OCI-LY7 (cell line): ENCODE results near the gene C1QL2. TPM values are rescaled to one million over a fixed set of nuclear protein-coding genes. Genes with fewer than 3 reads are reported as not detected.

Source experiments
- BruUV-seq: library from RNA; stranded (reverse); fragments of 400-500 nt; replicated peaks from 2 replicates; lab custom pipeline; 2021; lab: Mats Ljungman, UMichigan
- CTCF ChIA-PET: fragments of 300-600 bp; sonication (Branson Sonifier 250); formaldehyde crosslinking; loops from one replicate; lab custom pipeline; 2022; ENCODE audit warnings: antibody characterized with exemption; ENCODE audit not compliant: unreplicated experiment; lab: Charles Lee
- POLR2A ChIA-PET: fragments of 300-600 bp; sonication (Branson Sonifier 250); formaldehyde crosslinking; loops from one replicate; lab custom pipeline; 2022; ENCODE audit warnings: antibody characterized with exemption; lab: Charles Lee
- DNase-seq: peaks from one replicate; pipeline ENCODE4 v3.0.0-alpha.2; 2015; ENCODE audit warnings: low spot score
- H2AFZ ChIP-seq: fragments of 200-600 bp; sonication (generic), shearing (Covaris generic); 2 replicates; pipeline ENCODE4 v1.6.1; 2014; ENCODE audit warnings: mild to moderate bottlenecking, antibody characterized with exemption, low read length, moderate library complexity
- H3K27ac ChIP-seq: fragments of 200-600 bp; sonication (generic); 2 replicates; pipeline ENCODE4 v1.5.1; 2014; ENCODE audit warnings: mixed run types, low read depth, mild to moderate bottlenecking, moderate library complexity, low read length, inconsistent platforms; ENCODE audit not compliant: poor library complexity, severe bottlenecking
- H3K36me3 ChIP-seq: fragments of 200-600 bp; sonication (generic); 2 replicates; pipeline ENCODE4 v1.6.1; 2014; ENCODE audit warnings: mild to moderate bottlenecking, antibody characterized with exemption, low read length, moderate library complexity, mixed read lengths; ENCODE audit not compliant: insufficient read depth
- H3K4me1 ChIP-seq: fragments of 200-600 bp; sonication (generic); 2 replicates; pipeline ENCODE4 v1.5.1; 2014; ENCODE audit warnings: mild to moderate bottlenecking, low read length; ENCODE audit not compliant: insufficient read depth, poor library complexity, severe bottlenecking
- H3K4me2 ChIP-seq: fragments of 200-600 bp; sonication (generic); 2 replicates; pipeline ENCODE4 v1.6.1; 2014; ENCODE audit warnings: mild to moderate bottlenecking, low read length
- H3K4me3 ChIP-seq: fragments of 200-600 bp; sonication (generic); 2 replicates; pipeline ENCODE4 v1.5.1; 2014; ENCODE audit warnings: mild to moderate bottlenecking, low read depth, low read length; ENCODE audit not compliant: poor library complexity, severe bottlenecking
- H3K79me2 ChIP-seq: fragments of 200-600 bp; sonication (generic); 2 replicates; pipeline ENCODE4 v1.6.1; 2016; ENCODE audit warnings: low read depth, mild to moderate bottlenecking, low read length, moderate library complexity, mixed read lengths; ENCODE audit not compliant: insufficient read depth
- H3K9me2 ChIP-seq: fragments of 200-600 bp; sonication (generic); 2 replicates; pipeline ENCODE4 v1.6.1; 2016; ENCODE audit warnings: mild to moderate bottlenecking, low read length, mixed read lengths; ENCODE audit not compliant: insufficient read depth
- H3K9me3 ChIP-seq: fragments of 200-600 bp; sonication (generic); 2 replicates; pipeline ENCODE4 v1.6.1; 2014; ENCODE audit warnings: mild to moderate bottlenecking, mixed run types, low read length, mixed read lengths
- H4K20me1 ChIP-seq: fragments of 200-600 bp; sonication (generic); 2 replicates; pipeline ENCODE4 v1.6.1; 2014; ENCODE audit warnings: mild to moderate bottlenecking, antibody characterized with exemption, low read length, moderate library complexity, mixed read lengths; ENCODE audit not compliant: insufficient read depth
- EZH2phosphoT487 ChIP-seq: fragments of 200-600 bp; sonication (generic); IDR thresholded peaks from 2 replicates; pipeline ENCODE4 v1.6.1; 2018; ENCODE audit warnings: low read depth, borderline replicate concordance, mild to moderate bottlenecking, mixed run types, antibody characterized with exemption, low read length, moderate library complexity, mixed read lengths
- intact Hi-C: fragments of 100-400 bp; cut with micrococcal nuclease; formaldehyde crosslinking; loops from one replicate; pipeline ENCODE4 v1.10.0; 2022; ENCODE audit not compliant: unreplicated experiment
- total RNA-seq, 2 experiments: library from RNA; depleted of rRNA in 1 of 2; stranded (reverse); fragments of >200 nt in 1 of 2; shearing (Covaris generic) in 1 of 2; gene quantifications; 2 replicates each; pipeline ENCODE4 v1.2.3, GENCODE V29; 2014 to 2022
- TF ChIP-seq, protein P1 (sequence below): fragments of 200-600 bp; sonication (generic); conservative IDR thresholded peaks from 2 replicates; pipeline ENCODE4 v1.5.1; 2014; ENCODE audit warnings: mild to moderate bottlenecking, antibody characterized with exemption, low read length, moderate library complexity, mixed read lengths

Gene C1QL2
- total RNA-seq, 2 experiments from 2014 or later: not detected

- TF ChIP-seq EZH2phosphoT487: no peak
- TF ChIP-seq, protein P1, sequence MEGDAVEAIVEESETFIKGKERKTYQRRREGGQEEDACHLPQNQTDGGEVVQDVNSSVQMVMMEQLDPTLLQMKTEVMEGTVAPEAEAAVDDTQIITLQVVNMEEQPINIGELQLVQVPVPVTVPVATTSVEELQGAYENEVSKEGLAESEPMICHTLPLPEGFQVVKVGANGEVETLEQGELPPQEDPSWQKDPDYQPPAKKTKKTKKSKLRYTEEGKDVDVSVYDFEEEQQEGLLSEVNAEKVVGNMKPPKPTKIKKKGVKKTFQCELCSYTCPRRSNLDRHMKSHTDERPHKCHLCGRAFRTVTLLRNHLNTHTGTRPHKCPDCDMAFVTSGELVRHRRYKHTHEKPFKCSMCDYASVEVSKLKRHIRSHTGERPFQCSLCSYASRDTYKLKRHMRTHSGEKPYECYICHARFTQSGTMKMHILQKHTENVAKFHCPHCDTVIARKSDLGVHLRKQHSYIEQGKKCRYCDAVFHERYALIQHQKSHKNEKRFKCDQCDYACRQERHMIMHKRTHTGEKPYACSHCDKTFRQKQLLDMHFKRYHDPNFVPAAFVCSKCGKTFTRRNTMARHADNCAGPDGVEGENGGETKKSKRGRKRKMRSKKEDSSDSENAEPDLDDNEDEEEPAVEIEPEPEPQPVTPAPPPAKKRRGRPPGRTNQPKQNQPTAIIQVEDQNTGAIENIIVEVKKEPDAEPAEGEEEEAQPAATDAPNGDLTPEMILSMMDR: no peak
- CTCF ChIA-PET: no interaction called here
- no TSS peak for BruUV-seq
- H3K9me3 ChIP-seq: no peaks in the 10 kb centered on the region
- no peaks in the 10 kb centered on the region for H3K36me3 ChIP-seq
- no peak overlapping the region for H3K4me3 ChIP-seq
- POLR2A ChIA-PET: no interaction called here
- H3K4me1 ChIP-seq: no peaks in the 10 kb centered on the region
- H3K9me2 ChIP-seq: no peaks in the 10 kb centered on the region
- no peaks in the 10 kb centered on the region for H3K79me2 ChIP-seq
- DNase-seq: no peak
- H2AFZ ChIP-seq: no peak overlapping the region
- H4K20me1 ChIP-seq: no peaks in the 10 kb centered on the region
- intact Hi-C loops: no loop called here
- H3K4me2 ChIP-seq: no peak overlapping the region
- no peak overlapping the region for H3K27ac ChIP-seq
Measured at GRCh38 chr2:119195001-119195400, 36.5 kb upstream of the C1QL2 start.

DNA sequence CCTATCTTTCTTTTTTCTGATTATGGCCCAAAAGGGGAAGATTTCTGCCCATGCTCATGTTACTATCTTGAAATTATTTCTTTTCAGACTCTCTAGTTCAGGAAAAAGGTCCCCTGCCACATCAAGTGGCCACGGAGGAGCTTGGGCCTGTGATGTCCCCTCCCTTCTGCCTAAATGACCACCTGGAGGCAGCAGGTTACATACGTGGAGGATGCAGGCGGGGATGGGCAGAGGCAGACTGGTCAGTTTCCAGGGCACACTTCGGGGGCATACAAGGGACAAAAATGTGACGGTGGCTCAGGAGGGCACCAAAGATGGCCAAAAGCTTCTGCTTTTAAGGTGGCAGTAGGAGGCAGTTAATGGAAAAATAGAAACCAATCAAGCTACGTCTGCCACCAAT lies 34.3 kb upstream of the C1QL2 start:
- Histone ChIP-seq H3K9me3 (no peaks in the 10 kb centered on the region), H3K36me3 (no peaks in the 10 kb centered on the region), H4K20me1 (no peaks in the 10 kb centered on the region), H3K4me3 (no peak overlapping the region), H3K27ac (no peak overlapping the region), H2AFZ (no peak overlapping the region), H3K4me1 (no peaks in the 10 kb centered on the region), H3K79me2 (no peaks in the 10 kb centered on the region), H3K9me2 (no peaks in the 10 kb centered on the region), H3K4me2 (no peak overlapping the region)
- intact Hi-C loops: no loop called here
- ChIA-PET CTCF (no interaction called here), POLR2A (interaction anchor here (0.7 to 1.3 kb wide), 2 partner anchors 14 to 47 kb away, joined by 3 read pairs; no protein-coding TSS in a partner anchor)
- no TSS peak for BruUV-seq
- DNase-seq: no peak
- TF ChIP-seq, protein P1: no peak
- TF ChIP-seq EZH2phosphoT487: no peak

DNA sequence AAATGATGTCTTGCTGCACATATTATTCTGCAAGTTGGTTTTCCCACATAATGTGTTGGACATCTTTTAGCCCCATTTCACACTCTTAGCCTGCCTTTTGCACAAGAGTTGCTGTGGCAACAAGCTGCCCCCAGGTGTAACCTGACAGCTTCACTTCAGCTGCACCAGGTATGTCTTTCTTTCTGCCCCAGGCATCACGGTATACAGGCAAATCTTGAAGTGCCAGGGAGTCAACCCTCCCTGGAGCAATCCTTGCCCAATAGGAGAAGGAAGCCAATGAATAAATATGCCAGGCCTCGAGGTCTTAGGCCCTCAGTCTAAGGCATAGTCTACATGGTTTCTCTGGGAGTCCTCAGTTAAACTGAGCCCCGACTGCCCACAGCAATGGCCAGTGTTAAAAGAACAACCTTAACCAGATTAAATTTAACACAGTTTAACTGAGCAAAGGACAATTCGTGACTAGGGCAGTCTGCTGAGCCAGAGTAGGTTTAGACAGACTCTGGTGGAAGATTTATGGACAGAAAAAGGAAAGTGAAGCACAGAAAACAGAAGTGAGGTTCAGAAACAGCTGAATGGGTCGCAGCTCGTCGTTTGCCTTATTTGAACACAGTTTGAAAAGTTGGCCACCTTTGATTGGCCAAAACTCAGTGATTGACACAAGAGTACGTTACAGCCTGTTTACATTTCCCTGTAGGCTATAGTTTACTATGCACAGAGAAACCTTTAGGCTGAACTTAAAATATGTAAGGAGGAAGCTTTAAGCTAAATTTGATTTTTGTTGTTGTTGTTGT lies 32.0 kb upstream of the C1QL2 start:
- DNase-seq: no peak
- H4K20me1 ChIP-seq: no peaks in the 10 kb centered on the region
- TF ChIP-seq, protein P1: no peak
- no peak for TF ChIP-seq EZH2phosphoT487
- no peaks in the 10 kb centered on the region for H3K36me3 ChIP-seq
- H3K4me1 ChIP-seq: no peaks in the 10 kb centered on the region
- intact Hi-C loops: no loop called here
- CTCF ChIA-PET: no interaction called here
- H3K9me2 ChIP-seq: no peaks in the 10 kb centered on the region
- no peak overlapping the region for H2AFZ ChIP-seq
- no peak overlapping the region for H3K27ac ChIP-seq
- no peak overlapping the region for H3K4me3 ChIP-seq
- no peak overlapping the region for H3K4me2 ChIP-seq
- no TSS peak for BruUV-seq
- no peaks in the 10 kb centered on the region for H3K79me2 ChIP-seq
- POLR2A ChIA-PET: interaction anchor here (0.8 kb wide), 1 partner anchor 36 kb away, joined by 3 read pairs; no protein-coding TSS in a partner anchor
- H3K9me3 ChIP-seq: no peaks in the 10 kb centered on the region
